ENCODE data around the gene JAZF1. TPM values are rescaled to one million over a fixed set of nuclear protein-coding genes. Genes with fewer than 3 reads are reported as not detected.

JAZF1 gene
- total RNA-seq, 1 experiment from 2014 or later = 3.4 TPM

- no peaks in the 10 kb centered on the region for H3K79me2 ChIP-seq (ENCODE audit: insufficient read depth, low read length)
- intact Hi-C loops (cut with micrococcal nuclease) = no loop called here
- H3K4me2 ChIP-seq (ENCODE audit: low read length) = no peak overlapping the region
- POLR2A ChIA-PET = no interaction called here
- TF ChIP-seq REST (IDR thresholded peaks at IDR 0.05; ENCODE audit: low read depth) (no peak), POLR2A (IDR thresholded peaks at IDR 0.05; ENCODE audit: borderline replicate concordance, extremely low read depth, insufficient read depth, insufficient read length) (no peak), ELF1 (IDR thresholded peaks at IDR 0.05; ENCODE audit: borderline replicate concordance, low read depth) (no peak), FOSL1 (IDR thresholded peaks at IDR 0.05; ENCODE audit: low read depth) (no peak), EZH2 (IDR thresholded peaks at IDR 0.05) (no peak), TCF7L2 (IDR thresholded peaks at IDR 0.05; ENCODE audit: borderline replicate concordance, extremely low read depth, insufficient read depth, insufficient read length) (no peak)
- H3K27ac ChIP-seq (ENCODE audit: low read depth, low read length) = no peak overlapping the region
- no peak overlapping the region for H2AFZ ChIP-seq (ENCODE audit: low read depth, low read length, poor library complexity, severe bottlenecking)
- no peak for DNase-seq (ENCODE audit: low read depth, low spot score)
- no peaks in the 10 kb centered on the region for H3K4me1 ChIP-seq (ENCODE audit: control insufficient read depth in 1 of 2, insufficient read depth in 2 of 2, low read length in 2 of 2)
- no peaks in the 10 kb centered on the region for H3K9me3 ChIP-seq (ENCODE audit: control insufficient read depth in 1 of 2, insufficient read depth in 1 of 2, low read depth in 1 of 2, low read length in 2 of 2)
- H3K36me3 ChIP-seq (ENCODE audit: control insufficient read depth in 1 of 2, insufficient read depth in 2 of 2, low read length in 2 of 2) = no peaks in the 10 kb centered on the region
- ATAC-seq = no peak
- H3K27me3 ChIP-seq (ENCODE audit: insufficient read depth, low read length) = no peaks in the 10 kb centered on the region
- CTCF ChIA-PET = no interaction called here
- no peaks in the 10 kb centered on the region for H4K20me1 ChIP-seq (ENCODE audit: insufficient read depth)
- RAD21 ChIA-PET (ENCODE audit: low non-redundant PET in 1 of 2, low total read pairs in 2 of 2, uncharacterized antibody in 2 of 2, unreplicated experiment in 2 of 2) = no interaction called here
- no peaks in the 10 kb centered on the region for H3K9me2 ChIP-seq (ENCODE audit: insufficient read depth)
- no TSS peak for BruUV-seq (replicated peaks)
- H3K9ac ChIP-seq (ENCODE audit: low read length) = no peak overlapping the region
- no peak overlapping the region for H3K4me3 ChIP-seq (replicated peaks in 1 of 2; ENCODE audit: low read depth in 1 of 2, low read length in 2 of 2)
Measured at GRCh38 chr7:28136885-28137284, 43.7 kb downstream of the JAZF1 start.

GRCh38 chr7:28136420-28136819, 44.2 kb downstream of the JAZF1 start:
- Histone ChIP-seq H3K9me2 (ENCODE audit: insufficient read depth) (no peaks in the 10 kb centered on the region), H3K79me2 (ENCODE audit: insufficient read depth, low read length) (no peaks in the 10 kb centered on the region), H2AFZ (ENCODE audit: low read depth, low read length, poor library complexity, severe bottlenecking) (no peak overlapping the region), H3K4me3 (replicated peaks in 1 of 2; ENCODE audit: low read depth in 1 of 2, low read length in 2 of 2) (no peak overlapping the region), H3K27ac (ENCODE audit: low read depth, low read length) (no peak overlapping the region), H4K20me1 (ENCODE audit: insufficient read depth) (no peaks in the 10 kb centered on the region), H3K9me3 (ENCODE audit: control insufficient read depth in 1 of 2, insufficient read depth in 1 of 2, low read depth in 1 of 2, low read length in 2 of 2) (no peaks in the 10 kb centered on the region), H3K9ac (ENCODE audit: low read length) (no peak overlapping the region), H3K27me3 (ENCODE audit: insufficient read depth, low read length) (no peaks in the 10 kb centered on the region), H3K4me2 (ENCODE audit: low read length) (no peak overlapping the region), H3K4me1 (ENCODE audit: control insufficient read depth in 1 of 2, insufficient read depth in 2 of 2, low read length in 2 of 2) (no peaks in the 10 kb centered on the region), H3K36me3 (ENCODE audit: control insufficient read depth in 1 of 2, insufficient read depth in 2 of 2, low read length in 2 of 2) (no peaks in the 10 kb centered on the region)
- RAD21 ChIA-PET (ENCODE audit: low non-redundant PET in 1 of 2, low total read pairs in 2 of 2, uncharacterized antibody in 2 of 2, unreplicated experiment in 2 of 2) = no interaction called here
- no TSS peak for BruUV-seq (replicated peaks)
- CTCF ChIA-PET = no interaction called here
- no peak for DNase-seq (ENCODE audit: low read depth, low spot score)
- POLR2A ChIA-PET = interaction anchor here (0.9 kb wide), 1 partner anchor 562 kb away, joined by 3 read pairs; no protein-coding TSS in a partner anchor
- ATAC-seq = no peak
- intact Hi-C loops (cut with micrococcal nuclease) = no loop called here
- no peak for TF ChIP-seq JUND (IDR thresholded peaks at IDR 0.05)
- TF ChIP-seq POLR2AphosphoS5 (IDR thresholded peaks at IDR 0.05; ENCODE audit: low read depth, low read length) = no peak
- no peak for TF ChIP-seq REST (IDR thresholded peaks at IDR 0.05; ENCODE audit: low read depth)
- no peak for TF ChIP-seq EZH2phosphoT487 (IDR thresholded peaks at IDR 0.05; ENCODE audit: borderline replicate concordance)
- TF ChIP-seq YY1 (IDR thresholded peaks at IDR 0.05; ENCODE audit: extremely low read depth, insufficient replicate concordance, low read depth, low read length) = no peak
- TF ChIP-seq ELF1 (IDR thresholded peaks at IDR 0.05; ENCODE audit: borderline replicate concordance, low read depth) = no peak
- TF ChIP-seq CBX3 (IDR thresholded peaks at IDR 0.05; ENCODE audit: low read depth) = no peak
- no peak for TF ChIP-seq MAX (IDR thresholded peaks at IDR 0.05)
- no peak for TF ChIP-seq EZH2 (IDR thresholded peaks at IDR 0.05)
- TF ChIP-seq FOSL1 (IDR thresholded peaks at IDR 0.05; ENCODE audit: low read depth) = no peak
- TF ChIP-seq EGR1 (IDR thresholded peaks at IDR 0.05; ENCODE audit: low read depth) = no peak
